Transverse colon (tissue), 4 donors: ENCODE measurements around the gene NDUFAF3. TPM values are rescaled to one million over a fixed set of nuclear protein-coding genes. Genes with fewer than 3 reads are reported as not detected.

Experiments used
- DNase-seq: peaks from one replicate; pipeline ENCODE4 v3.0.0-alpha.2; 2019
- H3K27ac ChIP-seq, 4 donors: fragments of 200-600 bp; sonication (generic); 2 replicates each; pipeline ENCODE4 v1.5.1; 2016 to 2018; ENCODE audit warnings: inconsistent platforms in 4 of 4
- H3K27me3 ChIP-seq: fragments of 200-600 bp; sonication (generic); 2 replicates; pipeline ENCODE4 v1.5.1; 2017; ENCODE audit warnings: inconsistent platforms
- H3K36me3 ChIP-seq, 4 donors: fragments of 200-600 bp; sonication (generic); 2 replicates each; pipeline ENCODE4 v1.5.1; 2017 to 2019; ENCODE audit warnings: inconsistent platforms in 4 of 4
- H3K4me1 ChIP-seq, 4 donors: fragments of 200-600 bp; sonication (generic); 2 replicates each; pipeline ENCODE4 v1.5.1; 2017 to 2020; ENCODE audit warnings: inconsistent platforms in 4 of 4
- H3K4me3 ChIP-seq, 4 donors: fragments of 200-600 bp; sonication (generic); 1 replicate in 1 of 4; 2 replicates in 3 of 4; pipeline versions ENCODE4 v1.5.1 to v1.6.1; 2017 to 2019; ENCODE audit warnings: inconsistent platforms in 4 of 4
- H3K9me3 ChIP-seq, 2 donors: fragments of 200-600 bp; sonication (generic); 2 replicates each; pipeline ENCODE4 v1.5.1; 2017 to 2019; ENCODE audit warnings: inconsistent platforms in 2 of 2
- CTCF ChIP-seq, 5 experiments: fragments of 200-600 bp in 3 of 5; fragments of 450-650 bp in 2 of 5; sonication (generic) in 3 of 5; IDR thresholded peaks; 1 replicate in 2 of 5; 2 replicates in 3 of 5; pipeline ENCODE4 v1.5.1; 2016 to 2017; ENCODE audit warnings: antibody characterized with exemption in 5 of 5, inconsistent platforms in 3 of 5, mild to moderate bottlenecking in 2 of 5, moderate library complexity in 1 of 5
- EP300 ChIP-seq: sonication (generic); formaldehyde crosslinking; IDR thresholded peaks from one replicate; pipeline ENCODE4 v1.6.1; 2017; ENCODE audit warnings: antibody characterized with exemption, low read depth
- POLR2A ChIP-seq: fragments of 450-650 bp; IDR thresholded peaks from one replicate; pipeline ENCODE4 v1.6.1; 2016; ENCODE audit warnings: antibody characterized with exemption, mild to moderate bottlenecking, moderate library complexity
- POLR2AphosphoS5 ChIP-seq, 3 donors: sonication (generic); formaldehyde crosslinking; IDR thresholded peaks; one replicate each; pipeline ENCODE4 v1.6.1; 2016; ENCODE audit warnings: antibody characterized with exemption in 3 of 3
- WGBS, 2 donors: methylation state at CpG; one replicate each; pipeline ENCODE4 v1.1.5; 2018; ENCODE audit warnings: low coverage in 1 of 2; 5-methylcytosine and 5-hydroxymethylcytosine counted together
- in situ Hi-C, 4 donors: fragments of 200-750 bp; cut with MboI; loops; one replicate each; pipeline versions ENCODE4 v1.15.0 to v1.15.1; 2017; ENCODE audit warnings: low sequenced_read_pairs in 3 of 4, low pct_ligation_motif_present in 1 of 4, low pct_unique_long_range_greater_than_20kb in 1 of 4
- intact Hi-C: fragments of 100-400 bp; cut with DNase I; formaldehyde crosslinking; loops from one replicate; pipeline ENCODE4 v1.15.1; 2023; ENCODE audit warnings: low total_unique reads
- total RNA-seq, 4 donors: library from RNA; depleted of rRNA; stranded (reverse); fragments of >200 nt; gene quantifications; one replicate each; pipeline ENCODE4 v1.1.0, GENCODE V29; 2016

NDUFAF3 gene
- total RNA-seq, 4 donors from 2014 or later = 30.4 to 125 (median 88.1) TPM

- H3K4me1 ChIP-seq = peaks cover 10 to 31% (median 15%) of the 10 kb centered on the region in 4 donors
- H3K27me3 ChIP-seq = no peaks in the 10 kb centered on the region
- H3K9me3 ChIP-seq = no peaks in the 10 kb centered on the region
- DNase-seq = no peak
- TF ChIP-seq POLR2A = no peak
- no peak for TF ChIP-seq EP300
- TF ChIP-seq POLR2AphosphoS5 (IDR thresholded peaks at IDR 0.05) = no peak
- TF ChIP-seq CTCF (IDR thresholded peaks at IDR 0.05) = no peak
- in situ Hi-C loops = no loop called here
- H3K36me3 ChIP-seq = peaks cover 0 to 12% (median 5%) of the 10 kb centered on the region in 4 donors
- H3K27ac ChIP-seq = no peak overlapping the region
- intact Hi-C loops = no loop called here
- WGBS, 2 donors = 73% methylated on average over 17 of the region's 17 CpGs; no CpG with 5 or more reads in 1 of the 2 donors
- no peak overlapping the region for H3K4me3 ChIP-seq
These were observed 9.4 kb upstream of the NDUFAF3 start for GRCh38 chr3:49012441-49013017.

GRCh38 chr3:49013113-49013737, 8.7 kb upstream of the NDUFAF3 start:
- Histone ChIP-seq H3K9me3 (no peaks in the 10 kb centered on the region), H3K27me3 (no peaks in the 10 kb centered on the region), H3K36me3 (peaks cover 0 to 12% (median 5%) of the 10 kb centered on the region in 4 donors), H3K4me3 (no peak overlapping the region), H3K27ac (no peak overlapping the region), H3K4me1 (peaks cover 9 to 30% (median 16%) of the 10 kb centered on the region in 4 donors)
- 86% methylated on average over 19 of the region's 19 CpGs; no CpG with 5 or more reads in 1 of the 2 donors for WGBS, 2 donors
- in situ Hi-C loops = no loop called here
- no peak for TF ChIP-seq EP300
- no peak for TF ChIP-seq POLR2AphosphoS5 (IDR thresholded peaks at IDR 0.05)
- no peak for TF ChIP-seq CTCF (IDR thresholded peaks at IDR 0.05)
- TF ChIP-seq POLR2A = no peak
- intact Hi-C loops = no loop called here
- no peak for DNase-seq

- no peak overlapping the region for H3K4me3 ChIP-seq
These were observed 7.9 kb upstream of the NDUFAF3 start for GRCh38 chr3:49013738-49014660.

More at GRCh38 chr3:49013738-49014660, 7.9 kb upstream of the NDUFAF3 start:
- no peak overlapping the region for H3K27ac ChIP-seq
- in situ Hi-C loops = no loop called here
- no peak for TF ChIP-seq EP300
- TF ChIP-seq POLR2A = no peak
- peak; percentile 44 to 64 (median 57) for TF ChIP-seq CTCF (IDR thresholded peaks at IDR 0.05)
- no peak for TF ChIP-seq POLR2AphosphoS5 (IDR thresholded peaks at IDR 0.05)
- peak; percentile 66 for DNase-seq
- H3K27me3 ChIP-seq = no peaks in the 10 kb centered on the region
- 81% methylated on average over 24 of the region's 24 CpGs; no CpG with 5 or more reads in 1 of the 2 donors for WGBS, 2 donors
- intact Hi-C loops = no loop called here
- H3K4me1 ChIP-seq = peaks cover 9 to 26% (median 13%) of the 10 kb centered on the region in 4 donors
- H3K9me3 ChIP-seq = no peaks in the 10 kb centered on the region
- H3K36me3 ChIP-seq = peaks cover 0 to 12% (median 5%) of the 10 kb centered on the region in 4 donors
